ENCODE results near the gene MAP3K8. TPM values are rescaled to one million over a fixed set of nuclear protein-coding genes. Genes with fewer than 3 reads are reported as not detected.

The MAP3K8 gene
- total and polyA plus RNA-seq, 10 of the 15 experiments (the other 5 are each of a cell fraction or from before 2014, with no cell fraction given), result 25.5 to 115 (median 40.2) TPM

GRCh38 chr10:30493609-30494530 lies 59.9 kb downstream of the MAP3K8 start (continued):
- TF ChIP-seq E2F4 (IDR thresholded peaks at IDR 0.05; ENCODE audit: low read depth, low read length) (no peak), SIN3A (IDR thresholded peaks at IDR 0.05; ENCODE audit: low read depth, low read length) (no peak), BCL3 (IDR thresholded peaks at IDR 0.05; ENCODE audit: borderline replicate concordance, insufficient read depth, low read depth, low read length, poor library complexity, severe bottlenecking) (peak; percentile 55), USF2 (IDR thresholded peaks at IDR 0.05; ENCODE audit: borderline replicate concordance, low read depth, low read length) (no peak), NFYB (IDR thresholded peaks at IDR 0.05; ENCODE audit: insufficient read depth, low read depth, low read length) (no peak), CBX5 (IDR thresholded peaks at IDR 0.05; ENCODE audit: low read depth) (no peak), PAX8 (IDR thresholded peaks at IDR 0.05) (no peak)
